ENCODE results near the gene CIT.

GRCh38 chr12:119679490-119679889 is 197.6 kb downstream of the CIT start:
- TF ChIP-seq CTCF (IDR thresholded peaks at IDR 0.05) (no peak), POLR2A (IDR thresholded peaks at IDR 0.05) (no peak)

Measured in lower leg skin (tissue), 3 donors.